ENCODE measurements around the gene MAPK10.

DNA sequence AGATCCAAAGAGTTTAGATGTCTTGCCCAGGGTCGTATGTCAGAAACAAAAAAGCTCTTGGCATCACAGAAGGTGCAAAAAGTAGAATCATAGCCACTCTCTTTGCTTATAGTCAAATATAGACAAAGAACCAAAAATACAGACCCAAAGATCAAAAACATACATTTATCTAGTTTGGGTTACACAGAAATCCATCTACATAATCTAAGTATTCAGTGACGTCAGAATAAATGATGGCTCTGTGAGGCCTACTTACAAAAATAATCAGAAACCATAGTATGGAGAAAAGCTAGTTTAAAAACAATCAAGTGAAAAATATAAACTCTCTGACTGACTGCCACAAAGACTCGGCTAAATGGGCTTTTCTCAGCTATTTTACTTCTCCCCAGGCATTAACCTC lies 126.8 kb downstream of the MAPK10 start:
- TF ChIP-seq, protein P1, sequence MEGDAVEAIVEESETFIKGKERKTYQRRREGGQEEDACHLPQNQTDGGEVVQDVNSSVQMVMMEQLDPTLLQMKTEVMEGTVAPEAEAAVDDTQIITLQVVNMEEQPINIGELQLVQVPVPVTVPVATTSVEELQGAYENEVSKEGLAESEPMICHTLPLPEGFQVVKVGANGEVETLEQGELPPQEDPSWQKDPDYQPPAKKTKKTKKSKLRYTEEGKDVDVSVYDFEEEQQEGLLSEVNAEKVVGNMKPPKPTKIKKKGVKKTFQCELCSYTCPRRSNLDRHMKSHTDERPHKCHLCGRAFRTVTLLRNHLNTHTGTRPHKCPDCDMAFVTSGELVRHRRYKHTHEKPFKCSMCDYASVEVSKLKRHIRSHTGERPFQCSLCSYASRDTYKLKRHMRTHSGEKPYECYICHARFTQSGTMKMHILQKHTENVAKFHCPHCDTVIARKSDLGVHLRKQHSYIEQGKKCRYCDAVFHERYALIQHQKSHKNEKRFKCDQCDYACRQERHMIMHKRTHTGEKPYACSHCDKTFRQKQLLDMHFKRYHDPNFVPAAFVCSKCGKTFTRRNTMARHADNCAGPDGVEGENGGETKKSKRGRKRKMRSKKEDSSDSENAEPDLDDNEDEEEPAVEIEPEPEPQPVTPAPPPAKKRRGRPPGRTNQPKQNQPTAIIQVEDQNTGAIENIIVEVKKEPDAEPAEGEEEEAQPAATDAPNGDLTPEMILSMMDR (IDR thresholded peaks at IDR 0.05) = no peak
- no peak for TF ChIP-seq POLR2A (IDR thresholded peaks at IDR 0.05)
- no peak for TF ChIP-seq EP300 (IDR thresholded peaks at IDR 0.05)
